ENCODE data around the gene CRTAC1. TPM values are rescaled to one million over a fixed set of nuclear protein-coding genes. Genes with fewer than 3 reads are reported as not detected.

The CRTAC1 gene
- total RNA-seq, 1 experiment from 2014 or later = 1.2 TPM

- TF ChIP-seq, protein P1, sequence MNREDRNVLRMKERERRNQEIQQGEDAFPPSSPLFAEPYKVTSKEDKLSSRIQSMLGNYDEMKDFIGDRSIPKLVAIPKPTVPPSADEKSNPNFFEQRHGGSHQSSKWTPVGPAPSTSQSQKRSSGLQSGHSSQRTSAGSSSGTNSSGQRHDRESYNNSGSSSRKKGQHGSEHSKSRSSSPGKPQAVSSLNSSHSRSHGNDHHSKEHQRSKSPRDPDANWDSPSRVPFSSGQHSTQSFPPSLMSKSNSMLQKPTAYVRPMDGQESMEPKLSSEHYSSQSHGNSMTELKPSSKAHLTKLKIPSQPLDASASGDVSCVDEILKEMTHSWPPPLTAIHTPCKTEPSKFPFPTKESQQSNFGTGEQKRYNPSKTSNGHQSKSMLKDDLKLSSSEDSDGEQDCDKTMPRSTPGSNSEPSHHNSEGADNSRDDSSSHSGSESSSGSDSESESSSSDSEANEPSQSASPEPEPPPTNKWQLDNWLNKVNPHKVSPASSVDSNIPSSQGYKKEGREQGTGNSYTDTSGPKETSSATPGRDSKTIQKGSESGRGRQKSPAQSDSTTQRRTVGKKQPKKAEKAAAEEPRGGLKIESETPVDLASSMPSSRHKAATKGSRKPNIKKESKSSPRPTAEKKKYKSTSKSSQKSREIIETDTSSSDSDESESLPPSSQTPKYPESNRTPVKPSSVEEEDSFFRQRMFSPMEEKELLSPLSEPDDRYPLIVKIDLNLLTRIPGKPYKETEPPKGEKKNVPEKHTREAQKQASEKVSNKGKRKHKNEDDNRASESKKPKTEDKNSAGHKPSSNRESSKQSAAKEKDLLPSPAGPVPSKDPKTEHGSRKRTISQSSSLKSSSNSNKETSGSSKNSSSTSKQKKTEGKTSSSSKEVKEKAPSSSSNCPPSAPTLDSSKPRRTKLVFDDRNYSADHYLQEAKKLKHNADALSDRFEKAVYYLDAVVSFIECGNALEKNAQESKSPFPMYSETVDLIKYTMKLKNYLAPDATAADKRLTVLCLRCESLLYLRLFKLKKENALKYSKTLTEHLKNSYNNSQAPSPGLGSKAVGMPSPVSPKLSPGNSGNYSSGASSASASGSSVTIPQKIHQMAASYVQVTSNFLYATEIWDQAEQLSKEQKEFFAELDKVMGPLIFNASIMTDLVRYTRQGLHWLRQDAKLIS (CRISPR knock-in tag; IDR thresholded peaks at IDR 0.05; ENCODE audit: borderline replicate concordance) = no peak
- TF ChIP-seq ZNF121 (CRISPR knock-in tag; IDR thresholded peaks at IDR 0.05) (no peak), ZNF671 (CRISPR knock-in tag; IDR thresholded peaks at IDR 0.05) (no peak), FOXP4 (CRISPR knock-in tag; IDR thresholded peaks at IDR 0.05) (no peak), NR3C1 (CRISPR knock-in tag; conservative IDR thresholded peaks at IDR 0.05; ENCODE audit: low read depth) (no peak), ZNF512 (CRISPR knock-in tag; IDR thresholded peaks at IDR 0.05; ENCODE audit: borderline replicate concordance) (no peak), MYBL2 (CRISPR knock-in tag; IDR thresholded peaks at IDR 0.05) (no peak), GABPB1 (CRISPR knock-in tag; IDR thresholded peaks at IDR 0.05) (no peak), GRHL2 (CRISPR knock-in tag; IDR thresholded peaks at IDR 0.05; ENCODE audit: insufficient replicate concordance, severe bottlenecking) (no peak)
- TF ChIP-seq, protein P2, sequence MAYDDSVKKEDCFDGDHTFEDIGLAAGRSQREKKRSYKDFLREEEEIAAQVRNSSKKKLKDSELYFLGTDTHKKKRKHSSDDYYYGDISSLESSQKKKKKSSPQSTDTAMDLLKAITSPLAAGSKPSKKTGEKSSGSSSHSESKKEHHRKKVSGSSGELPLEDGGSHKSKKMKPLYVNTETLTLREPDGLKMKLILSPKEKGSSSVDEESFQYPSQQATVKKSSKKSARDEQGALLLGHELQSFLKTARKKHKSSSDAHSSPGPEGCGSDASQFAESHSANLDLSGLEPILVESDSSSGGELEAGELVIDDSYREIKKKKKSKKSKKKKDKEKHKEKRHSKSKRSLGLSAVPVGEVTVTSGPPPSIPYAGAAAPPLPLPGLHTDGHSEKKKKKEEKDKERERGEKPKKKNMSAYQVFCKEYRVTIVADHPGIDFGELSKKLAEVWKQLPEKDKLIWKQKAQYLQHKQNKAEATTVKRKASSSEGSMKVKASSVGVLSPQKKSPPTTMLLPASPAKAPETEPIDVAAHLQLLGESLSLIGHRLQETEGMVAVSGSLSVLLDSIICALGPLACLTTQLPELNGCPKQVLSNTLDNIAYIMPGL (CRISPR knock-in tag; IDR thresholded peaks at IDR 0.05) = no peak
- TF ChIP-seq, protein P3, sequence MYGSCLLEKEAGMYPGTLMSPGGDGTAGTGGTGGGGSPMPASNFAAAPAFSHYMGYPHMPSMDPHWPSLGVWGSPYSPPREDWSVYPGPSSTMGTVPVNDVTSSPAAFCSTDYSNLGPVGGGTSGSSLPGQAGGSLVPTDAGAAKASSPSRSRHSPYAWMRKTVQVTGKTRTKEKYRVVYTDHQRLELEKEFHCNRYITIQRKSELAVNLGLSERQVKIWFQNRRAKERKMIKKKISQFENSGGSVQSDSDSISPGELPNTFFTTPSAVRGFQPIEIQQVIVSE (CRISPR knock-in tag; IDR thresholded peaks at IDR 0.05; ENCODE audit: borderline replicate concordance) = no peak
These were observed 206.7 kb downstream of the CRTAC1 start (continued) for GRCh38 chr10:97823734-97824133.

GRCh38 chr10:97822261-97822687 is 208.1 kb downstream of the CRTAC1 start:
- no peaks in the 10 kb centered on the region; the same call in 1 of the 2 replicates for H3K27me3 Mint-ChIP-seq (ENCODE audit: low read depth)
- peaks cover 9% of the 10 kb centered on the region for H3K4me1 Mint-ChIP-seq
- TF ChIP-seq, protein P4, sequence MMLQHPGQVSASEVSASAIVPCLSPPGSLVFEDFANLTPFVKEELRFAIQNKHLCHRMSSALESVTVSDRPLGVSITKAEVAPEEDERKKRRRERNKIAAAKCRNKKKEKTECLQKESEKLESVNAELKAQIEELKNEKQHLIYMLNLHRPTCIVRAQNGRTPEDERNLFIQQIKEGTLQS (CRISPR knock-in tag; conservative IDR thresholded peaks at IDR 0.05) = no peak
- TF ChIP-seq NFATC4 (CRISPR knock-in tag; IDR thresholded peaks at IDR 0.05) = no peak
- TF ChIP-seq ZNF138 (CRISPR knock-in tag; conservative IDR thresholded peaks at IDR 0.05) = no peak
- no peak for TF ChIP-seq TEAD4 (CRISPR knock-in tag; IDR thresholded peaks at IDR 0.05)
- POLR2A ChIA-PET = no interaction called here
- no peak overlapping the region for H3K4me3 Mint-ChIP-seq
- CTCF ChIA-PET = interaction anchor here (1.0 kb wide), 3 partner anchors 8 to 219 kb away, joined by 3 to 4 read pairs (median 3); no protein-coding TSS in a partner anchor
- no peak for ATAC-seq
- H3K9me3 Mint-ChIP-seq = no peaks in the 10 kb centered on the region
- DNase-seq (ENCODE audit: low spot score) = no peak
- no peaks in the 10 kb centered on the region for H3K36me3 Mint-ChIP-seq
- no peak overlapping the region for H3K27ac Mint-ChIP-seq

All from WTC11 (cell line).